K562 (cell line): Measurements from ENCODE around the gene KAT6B.

ENCODE experiments used
- CTCF ChIP-seq, 3 experiments: IDR thresholded peaks in 2 of 3; conservative IDR thresholded peaks in 1 of 3; 2 replicates each; pipeline ENCODE4 v1.5.1; 2011 to 2012; ENCODE audit warnings: low read length in 3 of 3, mild to moderate bottlenecking in 3 of 3, control low read depth in 2 of 3, improper control_type of control experiment in 1 of 3, inconsistent platforms in 1 of 3, low read depth in 1 of 3, mixed read lengths in 1 of 3, moderate library complexity in 1 of 3; ENCODE audit not compliant: insufficient read depth in 2 of 3
- E2F4 ChIP-seq: sonication (generic); formaldehyde crosslinking; IDR thresholded peaks from 2 replicates; pipeline ENCODE4 v1.8.0; 2022; ENCODE audit warnings: mild to moderate bottlenecking, low read depth, missing genetic modification reagents
- FOS ChIP-seq: IDR thresholded peaks from 3 replicates; pipeline ENCODE4 v1.6.1; 2011; ENCODE audit not compliant: insufficient read length; ENCODE audit errors: extremely low read depth
- GTF3C2 ChIP-seq: IDR thresholded peaks from 3 replicates; pipeline ENCODE4 v1.6.1; 2011; ENCODE audit warnings: borderline replicate concordance, mild to moderate bottlenecking, moderate library complexity; ENCODE audit not compliant: insufficient read length; ENCODE audit errors: extremely low read depth
- MCM2 ChIP-seq: fragments of 450-650 bp; IDR thresholded peaks from 2 replicates; pipeline ENCODE4 v1.6.1; 2017; ENCODE audit warnings: low read depth, mild to moderate bottlenecking
- NFRKB ChIP-seq: fragments of 450-650 bp; IDR thresholded peaks from 2 replicates; pipeline ENCODE4 v1.6.1; 2016; ENCODE audit warnings: low read depth
- POLR2AphosphoS5 ChIP-seq: IDR thresholded peaks from 2 replicates; pipeline ENCODE4 v1.6.1; 2011; ENCODE audit warnings: mild to moderate bottlenecking, low read depth, low read length, moderate library complexity; ENCODE audit not compliant: control insufficient read depth, insufficient read depth
- TAF1 ChIP-seq: IDR thresholded peaks from 2 replicates; pipeline ENCODE4 v1.6.1; 2011; ENCODE audit warnings: mild to moderate bottlenecking, low read length, moderate library complexity; ENCODE audit not compliant: insufficient read depth, control insufficient read depth, severe bottlenecking; ENCODE audit errors: extremely low read depth
- TFAP4 ChIP-seq: sonication (generic); formaldehyde crosslinking; IDR thresholded peaks from 2 replicates; pipeline ENCODE4 v1.8.0; 2022; ENCODE audit warnings: missing genetic modification reagents, mild to moderate bottlenecking, moderate library complexity, borderline replicate concordance
- ZNF766 ChIP-seq: fragments of 200-800 bp; sonication (Bioruptor generic); conservative IDR thresholded peaks from 2 replicates; pipeline ENCODE4 v1.6.1; 2016; ENCODE audit warnings: missing genetic modification characterization, missing compliant biosample characterization

GRCh38 chr10:75029420-75029819, 203.0 kb downstream of the KAT6B start:
- TF ChIP-seq POLR2AphosphoS5 (no peak), FOS (no peak), E2F4 (CRISPR knock-in tag) (no peak), CTCF (IDR thresholded peaks at IDR 0.05 in 2 of 3, conservative IDR thresholded peaks at IDR 0.05 in 1 of 3; ENCODE audit: insufficient read depth in 2 of 3, low read depth in 1 of 3, low read length in 3 of 3) (no peak), ZNF766 (CRISPR knock-in tag) (no peak), TFAP4 (CRISPR knock-in tag) (no peak), MCM2 (no peak), TAF1 (no peak), GTF3C2 (no peak), NFRKB (no peak)
